22Rv1 (cell line): ENCODE measurements around the gene LRBA.
"Not testable (repeated sequence)": the region's sequence is repeated elsewhere in the genome, so short reads cannot be mapped to it uniquely, and the experiment has no call there.

Experiments
- H3K27ac ChIP-seq: fragments of 450-650 bp; 2 replicates; pipeline ENCODE4 v1.5.1; 2017
- CTCF ChIP-seq: fragments of 450-650 bp; IDR thresholded peaks from 2 replicates; pipeline ENCODE4 v1.5.1; 2017; ENCODE audit warnings: mild to moderate bottlenecking
- ZFX ChIP-seq: fragments of 450-650 bp; IDR thresholded peaks from 2 replicates; pipeline ENCODE4 v1.6.1; 2017; ENCODE audit warnings: antibody characterized with exemption, borderline replicate concordance

LRBA gene

DNA sequence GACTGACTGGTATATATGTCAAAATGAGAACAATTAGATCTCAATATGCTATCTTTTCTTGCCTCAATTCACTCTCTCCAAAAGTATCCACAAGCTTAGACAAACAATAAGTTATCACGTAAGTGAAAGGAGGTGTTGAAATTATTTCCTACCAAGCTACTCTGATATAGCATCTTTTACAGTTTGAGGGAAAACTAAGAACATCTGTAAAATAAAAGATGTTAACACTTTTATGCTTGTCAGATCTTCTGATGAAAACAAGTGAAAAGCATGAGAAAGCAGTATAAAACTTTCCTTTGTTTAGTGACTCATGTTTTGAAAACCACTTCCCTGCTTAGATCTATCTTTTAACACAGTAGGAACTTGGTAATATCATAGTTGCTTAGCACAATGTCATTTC lies 441.6 kb downstream of the LRBA start:
- TF ChIP-seq ZFX (no peak), CTCF (no peak)

DNA sequence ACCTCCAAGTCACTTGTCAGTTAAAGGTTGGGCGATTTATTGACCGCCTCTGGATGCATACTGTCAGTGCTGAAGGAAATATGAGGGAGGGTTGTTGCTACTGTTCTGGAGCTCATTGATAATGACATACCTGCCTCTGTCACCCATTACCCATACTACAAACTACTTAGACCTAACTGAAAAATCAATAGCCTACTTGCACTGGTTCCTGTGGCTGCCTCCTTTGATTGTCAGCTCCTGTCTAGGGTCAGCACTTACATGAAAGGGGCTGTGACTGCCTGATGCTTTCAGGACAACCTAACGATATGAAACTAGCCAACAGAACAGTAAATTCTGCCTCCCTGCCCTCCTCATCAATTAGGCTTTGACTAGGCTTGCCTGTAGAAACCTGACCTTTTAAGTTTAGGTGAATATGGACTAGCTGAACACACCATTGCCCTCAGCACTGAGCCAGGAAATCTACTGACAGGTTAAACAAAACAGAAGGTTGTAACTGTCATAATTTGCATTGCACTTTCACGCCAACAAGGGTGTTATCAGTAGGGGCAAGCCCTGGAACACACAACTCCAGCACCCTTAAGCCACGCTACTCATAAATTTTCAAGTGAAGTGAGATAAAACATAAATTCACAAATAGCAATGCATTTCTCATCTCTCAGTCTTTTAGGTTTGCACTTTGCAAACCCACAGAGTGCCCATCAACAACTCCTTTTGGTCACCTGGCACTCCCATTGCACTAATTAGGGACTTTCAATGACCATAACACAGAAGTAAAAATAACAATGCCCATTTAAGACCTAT lies 442.2 kb downstream of the LRBA start:
- no peak overlapping the region for H3K27ac ChIP-seq
- TF ChIP-seq ZFX: no peak
- no peak for TF ChIP-seq CTCF

More for the DNA sequence above, 441.6 kb downstream of the LRBA start:
- no peak overlapping the region for H3K27ac ChIP-seq

GRCh38 chr4:150570862-150571261 lies 444.2 kb downstream of the LRBA start:
- TF ChIP-seq CTCF (no peak), ZFX (no peak)
- H3K27ac ChIP-seq: no peak overlapping the region

- no peak for TF ChIP-seq ZFX
- no peak for TF ChIP-seq CTCF
- H3K27ac ChIP-seq: no peak overlapping the region
Measured at GRCh38 chr4:150569998-150570535, 445.0 kb downstream of the LRBA start.

- H3K27ac ChIP-seq: no peak overlapping the region
- TF ChIP-seq CTCF (no peak), ZFX (no peak)
Measured at GRCh38 chr4:150569384-150569987, 445.6 kb downstream of the LRBA start.

DNA sequence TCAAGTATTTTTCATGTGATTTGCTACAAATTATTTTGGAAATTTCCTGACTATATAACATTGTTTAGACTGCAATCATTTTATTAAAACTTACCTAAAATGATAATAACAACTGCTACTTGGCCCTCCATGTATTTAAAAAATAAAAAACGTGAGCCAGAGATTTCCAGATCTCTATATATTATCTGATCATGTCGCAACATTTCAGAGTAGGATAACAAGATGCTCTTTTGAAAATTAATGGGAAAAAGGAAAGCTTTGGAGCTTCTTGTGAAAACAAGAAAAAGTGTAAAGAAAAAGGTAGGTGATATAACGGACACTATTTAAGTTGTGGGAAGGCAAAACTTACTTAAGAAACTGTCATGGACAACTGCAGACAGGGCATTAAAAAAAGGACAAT lies 448.0 kb downstream of the LRBA start:
- H3K27ac ChIP-seq: no peak overlapping the region
- no peak for TF ChIP-seq CTCF
- TF ChIP-seq ZFX: no peak

- H3K27ac ChIP-seq: not testable (repeated sequence)
Measured at GRCh38 chr4:150564967-150565366, 450.1 kb downstream of the LRBA start.
